Measurements from ENCODE around the gene ZNF790.
A peak's percentile ranks its signal among the peaks of the same experiment; 100 is the strongest.

ZNF790 gene

DNA sequence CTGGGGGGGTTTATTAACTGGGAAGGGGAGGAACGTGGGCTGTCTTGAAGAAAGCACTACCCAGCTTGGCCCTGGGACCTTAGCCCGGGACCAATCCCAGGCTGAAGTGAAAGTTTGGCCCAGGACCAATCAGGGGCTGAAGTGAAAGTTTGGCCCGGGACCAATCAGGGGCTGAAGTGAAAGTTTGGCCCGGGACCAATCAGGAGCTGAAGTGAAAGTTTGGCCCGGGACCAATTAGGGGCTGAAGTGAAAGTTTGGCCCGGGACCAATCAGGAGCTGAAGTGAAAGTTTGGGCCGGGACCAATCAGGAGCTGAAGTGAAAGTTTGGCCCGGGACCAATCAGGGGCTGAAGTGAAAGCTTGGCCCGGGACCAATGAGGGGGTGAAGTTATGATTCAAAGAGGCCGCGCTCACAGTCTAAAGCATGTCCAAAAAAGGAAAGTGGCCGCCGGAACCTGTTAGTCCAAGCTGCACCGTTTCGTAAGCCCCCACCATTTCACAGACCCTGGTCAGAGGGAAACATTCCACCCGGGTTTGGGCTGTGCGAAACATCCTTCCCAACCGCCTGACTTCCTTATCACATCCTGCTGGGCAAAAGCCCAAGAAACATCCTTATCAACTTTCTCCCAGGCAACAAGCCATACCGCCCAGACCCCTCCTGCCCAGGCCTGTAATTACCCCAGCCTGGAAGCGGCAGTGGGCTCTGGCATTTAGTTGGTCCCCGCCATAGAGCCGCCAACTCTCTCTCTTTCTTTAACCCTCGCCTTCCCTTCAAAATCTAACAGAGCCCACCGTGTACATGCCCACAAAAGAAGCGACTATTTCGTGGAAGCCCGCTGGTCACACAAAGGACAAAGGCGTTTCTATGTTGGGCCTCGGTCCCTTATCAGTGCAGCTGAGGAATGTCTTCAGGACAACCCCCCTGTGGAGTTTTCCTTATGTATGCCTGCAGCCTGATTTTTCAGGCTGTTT is 66.6 kb downstream of the ZNF790 start:
- Histone ChIP-seq H3K27me3 (ENCODE audit: insufficient read depth, poor library complexity, severe bottlenecking) (no peaks in the 10 kb centered on the region), H3K4me3 (replicated peaks; ENCODE audit: insufficient read depth, low read length) (peak overlapping the region; percentile 96), H3K27ac (replicated peaks) (peak overlapping the region; percentile 97)
- DNase-seq (ENCODE audit: low read depth in 1 of 2, low spot score in 1 of 2), result peak; percentile 63 to 85
- TF ChIP-seq, protein P1, sequence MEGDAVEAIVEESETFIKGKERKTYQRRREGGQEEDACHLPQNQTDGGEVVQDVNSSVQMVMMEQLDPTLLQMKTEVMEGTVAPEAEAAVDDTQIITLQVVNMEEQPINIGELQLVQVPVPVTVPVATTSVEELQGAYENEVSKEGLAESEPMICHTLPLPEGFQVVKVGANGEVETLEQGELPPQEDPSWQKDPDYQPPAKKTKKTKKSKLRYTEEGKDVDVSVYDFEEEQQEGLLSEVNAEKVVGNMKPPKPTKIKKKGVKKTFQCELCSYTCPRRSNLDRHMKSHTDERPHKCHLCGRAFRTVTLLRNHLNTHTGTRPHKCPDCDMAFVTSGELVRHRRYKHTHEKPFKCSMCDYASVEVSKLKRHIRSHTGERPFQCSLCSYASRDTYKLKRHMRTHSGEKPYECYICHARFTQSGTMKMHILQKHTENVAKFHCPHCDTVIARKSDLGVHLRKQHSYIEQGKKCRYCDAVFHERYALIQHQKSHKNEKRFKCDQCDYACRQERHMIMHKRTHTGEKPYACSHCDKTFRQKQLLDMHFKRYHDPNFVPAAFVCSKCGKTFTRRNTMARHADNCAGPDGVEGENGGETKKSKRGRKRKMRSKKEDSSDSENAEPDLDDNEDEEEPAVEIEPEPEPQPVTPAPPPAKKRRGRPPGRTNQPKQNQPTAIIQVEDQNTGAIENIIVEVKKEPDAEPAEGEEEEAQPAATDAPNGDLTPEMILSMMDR (IDR thresholded peaks at IDR 0.05; ENCODE audit: insufficient read depth, low read length), result no peak
- no peak for TF ChIP-seq GABPA (IDR thresholded peaks at IDR 0.05; ENCODE audit: low read depth)
- no peak for TF ChIP-seq SPI1 (IDR thresholded peaks at IDR 0.05; ENCODE audit: borderline replicate concordance, low read depth)
- TF ChIP-seq, protein P2, sequence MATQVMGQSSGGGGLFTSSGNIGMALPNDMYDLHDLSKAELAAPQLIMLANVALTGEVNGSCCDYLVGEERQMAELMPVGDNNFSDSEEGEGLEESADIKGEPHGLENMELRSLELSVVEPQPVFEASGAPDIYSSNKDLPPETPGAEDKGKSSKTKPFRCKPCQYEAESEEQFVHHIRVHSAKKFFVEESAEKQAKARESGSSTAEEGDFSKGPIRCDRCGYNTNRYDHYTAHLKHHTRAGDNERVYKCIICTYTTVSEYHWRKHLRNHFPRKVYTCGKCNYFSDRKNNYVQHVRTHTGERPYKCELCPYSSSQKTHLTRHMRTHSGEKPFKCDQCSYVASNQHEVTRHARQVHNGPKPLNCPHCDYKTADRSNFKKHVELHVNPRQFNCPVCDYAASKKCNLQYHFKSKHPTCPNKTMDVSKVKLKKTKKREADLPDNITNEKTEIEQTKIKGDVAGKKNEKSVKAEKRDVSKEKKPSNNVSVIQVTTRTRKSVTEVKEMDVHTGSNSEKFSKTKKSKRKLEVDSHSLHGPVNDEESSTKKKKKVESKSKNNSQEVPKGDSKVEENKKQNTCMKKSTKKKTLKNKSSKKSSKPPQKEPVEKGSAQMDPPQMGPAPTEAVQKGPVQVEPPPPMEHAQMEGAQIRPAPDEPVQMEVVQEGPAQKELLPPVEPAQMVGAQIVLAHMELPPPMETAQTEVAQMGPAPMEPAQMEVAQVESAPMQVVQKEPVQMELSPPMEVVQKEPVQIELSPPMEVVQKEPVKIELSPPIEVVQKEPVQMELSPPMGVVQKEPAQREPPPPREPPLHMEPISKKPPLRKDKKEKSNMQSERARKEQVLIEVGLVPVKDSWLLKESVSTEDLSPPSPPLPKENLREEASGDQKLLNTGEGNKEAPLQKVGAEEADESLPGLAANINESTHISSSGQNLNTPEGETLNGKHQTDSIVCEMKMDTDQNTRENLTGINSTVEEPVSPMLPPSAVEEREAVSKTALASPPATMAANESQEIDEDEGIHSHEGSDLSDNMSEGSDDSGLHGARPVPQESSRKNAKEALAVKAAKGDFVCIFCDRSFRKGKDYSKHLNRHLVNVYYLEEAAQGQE (IDR thresholded peaks at IDR 0.05; ENCODE audit: insufficient replicate concordance, low read depth), result no peak
- TF ChIP-seq POLR2AphosphoS5 (IDR thresholded peaks at IDR 0.05; ENCODE audit: low read depth), result peak; percentile 51; the same call in 1 of the 2 replicates

Measured in HL-60 (cell line).